Kasumi-1 (cell line): ENCODE data around the gene MANEA.
"Not testable (repeated sequence)": the region's sequence is repeated elsewhere in the genome, so short reads cannot be mapped to it uniquely, and the experiment has no call there.

ENCODE experiments used
- DNase-seq, 2 experiments: peaks; one replicate each; lab custom pipeline; 2025; lab: John Stamatoyannopoulos, UW

Gene MANEA, protein sequence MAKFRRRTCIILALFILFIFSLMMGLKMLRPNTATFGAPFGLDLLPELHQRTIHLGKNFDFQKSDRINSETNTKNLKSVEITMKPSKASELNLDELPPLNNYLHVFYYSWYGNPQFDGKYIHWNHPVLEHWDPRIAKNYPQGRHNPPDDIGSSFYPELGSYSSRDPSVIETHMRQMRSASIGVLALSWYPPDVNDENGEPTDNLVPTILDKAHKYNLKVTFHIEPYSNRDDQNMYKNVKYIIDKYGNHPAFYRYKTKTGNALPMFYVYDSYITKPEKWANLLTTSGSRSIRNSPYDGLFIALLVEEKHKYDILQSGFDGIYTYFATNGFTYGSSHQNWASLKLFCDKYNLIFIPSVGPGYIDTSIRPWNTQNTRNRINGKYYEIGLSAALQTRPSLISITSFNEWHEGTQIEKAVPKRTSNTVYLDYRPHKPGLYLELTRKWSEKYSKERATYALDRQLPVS

GRCh38 chr6:95577304-95578105 is at the start of gene MANEA:
MANEA (plus strand) TSS chr6:95577535; CDS start chr6:95586440, 8,905 bp downstream.
- peak; percentile 91 for DNase-seq

GRCh38 chr6:95529762-95530161 is 47.6 kb upstream of the MANEA start:
- no peak for DNase-seq

DNA sequence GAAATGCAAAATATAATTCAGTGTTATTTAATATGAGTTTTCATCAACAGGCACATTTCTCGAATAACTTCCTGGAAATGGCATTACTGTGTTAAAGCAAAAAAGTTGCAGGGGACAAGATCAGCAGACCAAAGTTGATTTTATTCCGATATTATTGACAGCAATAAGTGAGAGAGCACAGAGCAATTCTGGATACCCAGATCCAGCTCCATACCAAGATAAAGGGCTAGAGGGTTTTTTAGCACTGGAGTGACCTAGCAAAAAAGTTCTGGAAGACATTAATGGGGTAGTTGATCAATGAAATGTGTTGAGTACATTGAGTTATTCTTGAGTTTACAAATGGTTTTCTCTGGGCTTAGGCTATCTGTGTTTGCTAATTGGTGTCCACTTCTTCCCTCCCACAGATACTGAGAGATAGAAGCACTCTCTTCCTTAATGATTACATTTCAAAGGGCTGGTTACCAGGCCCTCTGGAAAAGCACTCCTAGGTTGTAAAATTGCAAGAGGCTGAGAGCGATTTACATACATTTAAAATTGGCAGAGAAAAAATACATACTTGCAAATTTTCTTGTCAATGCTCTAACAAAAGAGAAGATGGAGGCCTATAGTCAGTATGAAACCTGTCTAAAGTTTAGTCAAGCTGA is 47.0 kb upstream of the MANEA start:
- DNase-seq, result no peak

DNA sequence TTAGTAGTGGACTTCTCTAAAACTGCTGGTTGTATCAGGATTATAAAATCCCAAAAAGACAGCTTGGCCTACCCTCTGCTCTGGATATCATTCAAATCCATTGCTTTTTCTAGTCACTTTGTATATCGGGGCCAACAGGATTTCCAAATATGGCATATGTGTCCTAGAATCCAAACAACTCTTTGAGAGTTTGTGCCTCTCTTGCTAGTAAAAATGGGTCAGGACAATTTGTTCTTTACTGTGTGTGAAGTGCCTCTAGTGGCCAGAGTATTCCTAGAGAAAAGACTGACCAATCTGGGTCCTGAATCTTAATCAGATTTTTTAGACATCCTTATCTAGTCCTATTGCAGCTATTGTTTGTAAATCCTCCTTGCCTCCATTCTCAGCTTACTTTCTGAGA is 33.5 kb upstream of the MANEA start:
- no peak for DNase-seq

- DNase-seq, result peak in 1 of 2 experiments; percentile 3
Observed at GRCh38 chr6:95544517-95545225, 32.7 kb upstream of the MANEA start.

DNA sequence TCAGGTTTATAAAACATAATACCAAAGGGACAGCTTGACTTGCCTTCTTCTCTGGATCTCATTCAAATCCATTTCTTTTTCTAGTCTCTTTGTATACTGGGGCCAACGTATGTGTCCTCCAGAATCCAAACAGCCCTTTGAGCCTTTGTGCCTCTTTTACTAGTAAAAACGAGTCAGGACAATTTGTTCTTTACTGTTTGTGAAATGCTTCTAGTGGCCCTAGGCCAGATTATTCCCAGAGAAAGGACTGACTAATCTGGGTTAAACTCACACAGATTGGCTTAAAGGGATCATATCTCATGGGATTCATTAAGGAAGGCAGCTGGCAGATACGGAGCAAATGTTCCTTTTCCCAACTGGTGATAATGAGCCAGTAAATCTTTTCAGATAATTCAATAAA is 32.1 kb upstream of the MANEA start:
- no peak for DNase-seq

GRCh38 chr6:95545686-95546085 is 31.6 kb upstream of the MANEA start:
- DNase-seq, result no peak

DNA sequence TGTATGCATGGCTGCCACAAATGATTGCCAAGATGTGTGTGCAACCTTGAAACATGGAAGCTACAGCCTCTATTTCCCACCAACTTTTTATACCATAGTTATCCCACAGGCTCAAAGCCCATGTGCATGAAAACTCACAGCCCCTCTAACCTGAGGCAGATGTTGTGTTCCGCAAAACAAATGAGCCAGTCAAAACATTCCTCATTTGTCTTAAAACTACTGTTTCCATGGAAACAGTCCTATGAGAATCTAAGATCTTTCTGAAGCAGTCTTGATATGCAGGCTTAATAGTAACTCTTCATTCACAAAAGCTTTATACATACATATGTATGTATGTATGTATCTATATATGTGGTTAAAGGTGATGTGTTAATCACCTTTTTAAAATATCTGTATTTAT is 31.2 kb upstream of the MANEA start:
- no peak for DNase-seq

DNA sequence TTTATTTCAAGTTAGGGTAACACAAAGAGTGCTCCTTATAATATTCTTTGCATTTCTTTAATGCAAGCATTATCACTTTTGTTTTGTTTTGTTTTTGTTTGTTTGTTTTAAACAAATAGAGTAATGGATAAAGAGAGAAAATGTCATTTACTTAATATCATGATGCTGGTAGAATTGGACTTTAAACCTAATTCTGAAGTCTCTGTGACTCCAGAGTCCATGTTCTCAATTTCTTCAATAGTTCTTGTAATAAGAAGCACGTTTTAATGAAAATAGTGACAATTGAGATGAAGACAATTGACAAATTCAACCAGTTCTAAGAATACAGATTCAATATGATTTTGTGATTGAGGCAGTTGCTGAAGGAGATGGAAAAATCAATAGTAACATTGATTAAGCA is 30.3 kb upstream of the MANEA start:
- DNase-seq, result no peak

GRCh38 chr6:95548188-95548786 is 29.0 kb upstream of the MANEA start:
- no peak for DNase-seq

DNA sequence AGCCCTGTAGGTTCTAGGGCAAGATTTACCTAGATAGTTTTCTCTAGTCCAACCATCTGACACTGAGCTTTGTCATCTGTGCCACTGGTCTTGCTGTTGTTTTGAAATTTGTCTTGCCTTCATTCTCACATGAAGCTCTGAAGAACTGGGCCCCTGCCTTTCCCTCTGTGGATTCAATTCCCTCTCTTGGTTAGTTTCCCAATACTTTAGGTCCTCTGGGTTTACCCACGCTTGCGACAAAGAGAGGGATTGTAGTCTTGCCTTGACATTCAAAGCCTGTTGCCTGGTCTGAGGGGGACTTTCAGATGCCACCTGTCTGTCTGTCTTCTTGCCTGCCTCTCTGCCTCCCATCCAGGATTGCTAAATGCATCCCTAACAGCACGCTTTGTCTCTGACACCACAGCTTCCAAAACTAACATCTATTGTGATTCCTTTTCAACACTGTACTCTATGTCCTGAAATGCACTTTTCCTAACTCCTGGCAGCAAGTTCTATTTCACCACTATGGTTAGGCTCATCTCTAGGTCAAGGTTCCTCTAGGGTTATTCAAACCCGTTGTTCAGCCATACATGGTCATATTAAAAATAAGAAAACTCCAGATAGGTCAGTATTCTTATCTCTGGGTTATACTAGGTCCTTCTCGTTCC is 25.5 kb upstream of the MANEA start:
- DNase-seq, result no peak

DNA sequence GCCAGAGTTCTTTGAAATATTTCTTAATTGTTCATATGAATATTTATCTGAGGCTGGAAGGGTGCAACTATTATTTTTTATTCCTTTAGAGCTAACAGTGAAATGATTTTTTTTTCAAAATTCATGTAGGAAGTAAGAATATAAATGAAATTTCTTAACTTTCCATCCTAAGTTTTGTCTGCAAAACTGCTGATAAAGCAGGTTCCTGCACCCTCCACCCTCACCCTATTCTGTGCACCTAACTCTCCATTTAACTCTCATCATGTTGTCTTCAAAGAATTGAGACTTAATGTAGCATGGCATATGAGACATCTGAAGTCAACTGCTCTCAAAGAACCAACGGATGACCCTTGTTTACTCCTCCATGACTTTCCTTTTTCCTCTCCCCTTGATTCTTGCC is 23.5 kb upstream of the MANEA start:
- no peak for DNase-seq

- DNase-seq, result not testable (repeated sequence)
Observed at GRCh38 chr6:95560956-95561355, 16.4 kb upstream of the MANEA start.

- no peak for DNase-seq
Observed at GRCh38 chr6:95569560-95569959, 7.8 kb upstream of the MANEA start.

DNA sequence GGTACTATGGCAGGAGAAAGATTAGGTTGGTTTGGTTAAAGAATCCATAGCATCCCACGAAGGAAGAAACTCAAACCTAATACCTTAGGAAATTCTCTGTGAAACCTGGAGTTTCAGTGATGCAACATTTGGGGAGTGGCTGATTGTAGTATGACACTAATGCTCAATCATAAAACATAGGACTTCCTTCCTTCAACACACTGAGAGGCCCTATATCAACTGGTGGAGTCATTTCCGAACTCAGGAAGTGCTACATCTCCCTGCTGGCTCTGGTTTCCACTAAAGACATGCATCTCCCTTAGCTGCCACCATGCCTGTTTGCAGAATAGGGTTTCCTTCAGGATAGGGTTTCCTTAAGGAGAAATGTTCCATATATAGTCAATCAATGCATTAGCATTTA is 5.2 kb upstream of the MANEA start:
- DNase-seq, result peak; percentile 76 to 85

- no peak for DNase-seq
Observed at GRCh38 chr6:95574811-95575210, 2.5 kb upstream of the MANEA start.

- peak; percentile 36 to 56 for DNase-seq
Observed at GRCh38 chr6:95576218-95576997, 927 bp upstream of the MANEA start.

DNA sequence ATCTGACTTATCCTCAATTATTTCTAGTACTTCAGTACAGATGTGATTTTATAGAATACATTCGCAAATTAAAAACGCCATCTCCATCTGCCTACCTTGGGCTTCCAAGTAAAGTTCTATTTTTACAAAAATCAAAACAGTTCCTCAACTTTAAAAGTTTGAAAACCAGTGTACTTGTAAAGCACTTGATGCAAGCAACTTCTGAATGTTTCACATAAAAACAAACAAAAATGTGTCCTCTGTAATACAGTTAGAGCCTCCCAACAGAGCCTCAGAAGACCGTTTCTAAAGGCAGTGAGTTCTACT is 384 bp upstream of the MANEA start:
- DNase-seq, result no peak

- DNase-seq, result no peak
Observed at GRCh38 chr6:95578106-95578410, 723 bp downstream of the MANEA start.

- DNase-seq, result no peak
Observed at GRCh38 chr6:95581073-95581472, 3.7 kb downstream of the MANEA start.

DNA sequence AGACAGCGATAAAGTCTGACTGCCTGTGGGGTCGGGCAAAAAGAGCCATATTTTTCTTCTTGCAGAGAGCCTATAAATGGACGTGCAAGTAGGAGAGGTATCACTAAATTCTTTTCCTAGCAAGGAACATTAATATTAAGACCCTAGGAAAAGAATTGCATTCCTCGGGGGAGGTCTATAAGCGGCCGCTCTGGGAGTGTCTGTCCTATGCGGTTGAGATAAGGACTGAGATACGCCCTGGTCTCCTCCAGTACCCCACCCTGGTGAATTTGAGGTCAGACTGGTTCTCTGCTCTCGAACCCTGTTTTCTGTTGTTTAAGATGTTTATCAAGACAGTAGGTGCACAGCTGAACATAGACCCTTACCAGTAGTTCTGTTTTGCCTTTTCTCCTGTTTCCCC is 6.9 kb downstream of the MANEA start:
- not testable (repeated sequence) for DNase-seq
